CD4-positive, alpha-beta T cell treated with Interleukin-1 beta for 1 hour (primary cell): ENCODE measurements around the gene ZNF135.
A peak's percentile ranks its signal among the peaks of the same experiment; 100 is the strongest.

Experiments
- DNase-seq, 2 donors: peaks; one replicate each; pipeline ENCODE4 v3.0.0-alpha.2; 2020 to 2022

Gene ZNF135

DNA sequence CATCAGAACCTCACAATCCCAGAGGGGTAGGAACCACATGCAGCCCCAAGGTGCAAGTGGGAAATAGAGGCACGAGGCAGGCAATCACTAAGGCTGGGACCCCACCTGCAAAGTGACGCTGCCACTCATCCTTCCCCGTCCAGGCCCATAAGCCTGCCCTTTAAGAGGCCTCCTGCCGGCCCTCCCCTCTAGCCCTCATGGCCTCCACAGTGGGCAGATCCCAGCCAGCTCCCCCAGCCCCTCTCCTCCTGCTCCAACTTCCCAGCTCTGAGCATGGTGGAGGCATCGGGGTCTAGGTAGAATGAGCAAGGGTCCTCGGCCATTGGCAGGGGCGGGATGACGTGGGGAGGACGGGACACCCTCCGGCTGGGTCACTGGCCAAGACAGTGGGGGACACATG lies 36.2 kb downstream of the ZNF135 start:
- no peak for DNase-seq

DNA sequence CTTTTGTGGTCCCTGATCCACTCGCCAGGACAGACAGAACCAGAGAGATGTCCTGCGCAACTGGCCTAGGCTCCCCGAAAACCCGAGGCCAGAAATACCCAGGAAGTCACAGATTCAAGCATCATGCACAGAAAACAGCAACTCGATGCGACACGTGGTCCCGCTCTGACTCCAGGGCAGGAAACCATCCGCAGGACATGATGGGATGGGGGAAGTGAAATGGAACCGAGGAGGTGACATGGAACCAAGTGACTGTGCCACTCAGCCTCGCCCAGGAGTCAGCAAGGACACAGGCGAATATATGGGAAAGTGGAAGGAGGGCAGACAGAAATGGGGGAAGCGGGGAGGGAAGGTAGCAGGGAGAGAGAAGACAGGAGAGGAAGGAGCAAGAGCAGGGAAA lies 37.8 kb downstream of the ZNF135 start:
- no peak for DNase-seq

DNA sequence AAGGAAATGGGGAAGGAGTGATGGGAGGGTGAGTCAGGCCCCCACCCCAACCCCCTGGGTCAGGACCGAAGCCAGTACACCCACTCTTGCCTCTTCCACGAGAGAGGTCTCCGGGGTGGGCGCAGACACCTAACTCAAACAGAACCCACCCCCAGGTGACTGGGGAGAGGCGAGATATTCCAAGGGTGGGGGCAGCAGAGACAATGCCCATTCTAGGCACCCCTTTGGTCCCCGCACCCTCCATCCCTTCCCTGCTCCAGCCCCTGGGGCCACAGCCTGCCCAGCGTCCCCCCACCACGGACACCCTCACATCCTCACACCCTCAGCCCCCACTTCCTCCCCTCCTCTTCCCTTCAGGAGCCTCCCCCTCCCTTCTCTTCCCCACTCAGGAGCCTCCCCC lies 38.3 kb downstream of the ZNF135 start:
- DNase-seq, result no peak

DNA sequence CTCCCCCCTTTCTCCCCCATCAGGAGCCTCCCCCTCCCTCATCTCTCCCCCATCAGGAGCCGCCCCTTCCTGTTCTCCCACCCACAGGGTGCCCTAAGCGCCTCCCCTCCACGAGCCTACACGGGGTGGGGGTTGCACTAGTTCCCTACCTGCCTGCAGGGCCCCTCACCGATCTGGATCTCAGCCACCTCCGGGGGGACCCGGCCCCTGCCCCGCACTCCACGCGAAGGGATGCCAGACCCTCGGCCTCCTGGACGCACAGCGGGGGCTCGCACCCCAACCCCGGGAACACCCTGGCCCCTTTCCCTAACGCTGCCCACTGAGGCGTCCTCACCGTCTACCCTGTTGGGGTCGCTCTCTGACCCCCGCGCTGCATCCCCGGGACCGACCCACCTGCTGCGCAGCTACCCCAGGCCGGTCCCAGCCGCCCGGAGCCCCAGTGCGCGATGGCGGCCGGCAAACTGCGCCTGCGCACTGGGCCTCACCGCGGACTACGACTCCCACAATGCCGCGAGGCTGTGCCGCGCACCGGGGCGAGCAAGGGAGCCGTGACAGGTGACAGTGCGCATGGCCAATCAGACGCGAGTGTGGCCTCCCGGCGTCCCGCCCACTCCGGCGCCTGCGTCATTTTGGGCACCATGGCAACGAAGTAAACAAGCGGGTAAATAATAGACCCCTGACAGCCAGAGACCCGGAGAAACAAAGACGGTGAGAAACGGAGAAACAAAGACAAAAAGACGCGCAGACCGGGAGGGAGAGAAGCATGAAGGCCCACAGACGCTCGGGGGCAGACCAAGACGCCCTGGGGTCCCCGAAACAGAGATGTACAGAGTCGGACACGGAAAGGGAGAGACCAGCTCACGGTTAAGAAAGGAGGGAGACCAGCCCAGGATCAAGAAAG lies 38.9 kb downstream of the ZNF135 start, which contains the start of gene ZSCAN18:
ZSCAN18 (minus strand) TSS at position 451 of the 901 bp plus-strand sequence. CDS start 7,964 bp downstream, outside the sequence.
- peak; percentile 98 to 99 for DNase-seq

DNA sequence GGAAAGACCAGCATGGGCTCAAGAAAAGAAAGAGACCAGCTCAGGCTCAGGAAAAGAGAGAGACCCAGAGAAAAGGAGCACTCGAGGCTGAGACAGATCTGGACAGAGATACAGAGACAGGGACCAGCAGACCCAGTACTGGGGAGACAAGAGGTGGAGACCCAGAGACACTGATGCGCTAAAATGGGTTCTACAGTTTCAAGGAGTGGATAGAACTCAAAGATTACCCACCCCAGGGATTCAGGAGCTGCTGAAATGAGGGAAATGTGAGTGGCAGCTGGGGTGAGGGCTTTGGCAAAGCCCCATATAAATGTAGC lies 39.6 kb downstream of the ZNF135 start:
- DNase-seq, result no peak

DNA sequence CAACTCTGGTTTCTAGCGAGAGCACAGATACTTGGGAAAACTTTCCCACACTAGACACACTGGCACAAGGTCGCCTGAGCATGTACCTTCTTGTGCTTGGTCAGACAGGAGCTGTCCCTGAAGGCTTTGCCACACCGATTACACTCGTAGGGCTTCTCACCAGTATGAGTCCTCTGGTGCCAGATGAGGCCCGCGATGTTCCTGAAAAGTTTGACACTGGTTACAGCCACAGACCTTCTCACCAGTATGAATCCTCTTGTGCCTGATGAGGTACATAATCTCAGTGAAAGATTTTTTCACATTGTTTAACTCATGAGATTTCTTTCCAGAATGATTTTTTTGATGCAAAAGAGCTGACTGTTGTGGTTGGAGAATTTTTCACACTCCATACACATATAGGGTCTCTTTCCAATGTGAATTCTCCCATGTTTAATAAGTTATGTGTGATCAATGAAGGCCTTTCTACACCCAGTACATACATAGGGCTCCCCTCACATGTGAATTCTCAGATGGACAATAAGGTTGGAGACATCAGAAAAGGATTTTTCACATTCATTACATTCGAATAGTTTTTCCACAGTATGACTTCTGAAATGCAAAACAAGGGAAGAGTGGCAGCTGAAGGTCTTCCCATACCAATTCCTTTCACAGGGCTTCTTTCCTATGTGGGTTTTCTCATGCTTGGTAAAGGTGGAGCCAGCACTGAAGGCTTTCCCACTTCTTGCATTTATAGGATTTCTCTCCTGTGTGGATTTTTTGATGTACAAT lies 48.9 kb downstream of the ZNF135 start:
- no peak for DNase-seq

DNA sequence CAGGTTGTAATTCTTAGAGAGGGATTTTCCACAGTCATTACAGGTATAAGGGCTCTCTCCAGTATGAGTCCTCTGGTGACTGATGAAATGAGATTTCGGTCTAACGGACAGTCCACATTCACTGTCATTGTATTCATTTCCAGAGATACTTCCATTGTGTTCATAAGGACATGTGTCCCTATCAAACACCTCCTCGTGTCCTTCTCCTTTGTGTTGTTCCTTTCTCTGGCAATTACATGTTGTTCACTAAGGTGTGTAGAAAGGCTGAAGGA lies 49.4 kb downstream of the ZNF135 start:
- DNase-seq, result no peak

DNA sequence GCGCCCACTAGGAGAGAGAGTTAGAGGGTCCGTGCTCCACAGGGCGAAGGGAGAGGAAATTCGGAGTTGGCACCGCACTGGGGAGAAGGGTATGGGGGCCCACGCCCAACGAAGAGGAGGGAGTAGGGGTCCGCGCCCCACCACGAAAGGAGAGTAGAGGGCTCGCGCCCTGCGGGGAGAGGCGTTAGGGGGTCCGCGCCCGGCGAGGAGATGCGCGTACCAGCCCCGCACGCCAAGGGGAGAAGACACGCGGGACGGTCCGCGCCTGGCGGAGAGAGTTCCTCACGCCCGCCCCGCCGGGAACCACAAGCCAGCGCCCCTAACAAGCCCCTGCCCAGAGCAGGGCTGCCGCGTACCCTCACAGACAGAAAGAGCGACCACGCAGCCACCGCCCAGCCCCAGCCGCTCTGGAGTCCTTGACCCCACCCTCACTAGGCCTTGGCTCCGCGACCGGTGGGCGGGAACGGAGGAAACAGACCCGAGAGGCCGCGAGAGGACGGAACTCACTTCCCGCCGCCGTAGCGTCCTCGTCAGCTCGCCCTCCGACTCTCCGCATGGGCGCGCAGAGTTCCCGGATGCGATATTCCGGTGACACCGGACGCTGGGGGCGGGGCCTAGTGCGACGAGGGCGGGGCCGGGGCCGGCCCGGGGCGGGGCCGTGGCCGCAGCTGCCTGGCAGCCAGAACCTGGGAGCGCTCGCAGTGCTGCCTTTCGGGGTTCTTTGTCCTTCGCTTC lies 58.9 kb downstream of the ZNF135 start:
- no peak for DNase-seq

DNA sequence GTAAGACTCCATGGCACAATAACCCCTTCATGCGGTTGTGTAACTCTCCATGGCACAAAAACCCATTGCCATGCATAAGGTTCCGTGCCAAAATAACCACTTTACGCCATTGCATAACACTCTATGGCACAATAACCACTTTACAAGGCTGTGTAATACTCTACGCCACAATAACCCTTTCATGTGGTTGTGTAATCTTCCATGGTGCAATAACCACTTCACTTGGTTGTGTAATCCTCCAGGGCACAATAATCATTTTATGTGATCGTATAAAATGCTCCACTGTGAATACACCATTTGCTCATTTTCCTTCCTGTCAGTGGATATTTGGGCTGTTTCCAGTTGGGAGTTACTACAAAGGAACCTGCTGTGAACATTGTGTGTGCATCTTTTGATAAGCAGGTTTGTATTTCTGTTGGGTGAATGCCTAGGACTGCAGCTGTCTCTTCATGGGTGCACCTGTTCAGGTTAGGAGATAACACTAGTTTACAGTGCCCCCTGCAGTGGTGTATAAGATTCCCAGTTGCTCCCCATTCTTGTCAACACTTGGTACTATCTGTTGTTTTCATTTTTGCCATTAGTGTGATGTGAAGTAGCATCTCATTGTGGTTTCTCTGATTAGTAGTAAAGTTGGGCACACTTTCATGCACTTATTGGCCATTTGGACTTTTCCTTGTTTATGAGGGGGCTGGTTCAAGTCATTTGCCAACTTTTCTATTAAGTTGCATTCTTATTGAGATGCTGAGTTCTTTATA lies 60.1 kb downstream of the ZNF135 start:
- no peak for DNase-seq
